ENCODE results near the gene KLHL35.
A peak's percentile ranks its signal among the peaks of the same experiment; 100 is the strongest.
"Not testable (repeated sequence)": the region's sequence is repeated elsewhere in the genome, so short reads cannot be mapped to it uniquely, and the experiment has no call there.

KLHL35 gene

GRCh38 chr11:75380716-75381420, 52.1 kb downstream of the KLHL35 start:
- peak; percentile 61 for DNase-seq (ENCODE audit: low read depth)
- TF ChIP-seq MYC (IDR thresholded peaks at IDR 0.05; ENCODE audit: low read depth, low read length) (0 out of 2 replicates have a peak, but pooled peaks have one; percentile 14), MAX (IDR thresholded peaks at IDR 0.05; ENCODE audit: low read depth, low read length) (0 out of 2 replicates have a peak, but pooled peaks have one; percentile 14), POLR2A (IDR thresholded peaks at IDR 0.05; ENCODE audit: extremely low read depth, insufficient read length) (no peak)

GRCh38 chr11:75380245-75380644, 52.8 kb downstream of the KLHL35 start:
- H3K4me3 ChIP-seq (ENCODE audit: low read depth, low read length), result no peak overlapping the region
- DNase-seq (ENCODE audit: low read depth), result no peak
- TF ChIP-seq MAX (IDR thresholded peaks at IDR 0.05; ENCODE audit: low read depth, low read length) (no peak), MYC (IDR thresholded peaks at IDR 0.05; ENCODE audit: low read depth, low read length) (no peak)

More at GRCh38 chr11:75380716-75381420, 52.1 kb downstream of the KLHL35 start:
- no peak overlapping the region for H3K4me3 ChIP-seq (ENCODE audit: low read depth, low read length)

- not testable (repeated sequence) for DNase-seq (ENCODE audit: low read depth); H3K4me3 ChIP-seq (ENCODE audit: low read depth, low read length)
Observed at GRCh38 chr11:75378776-75379175, 54.2 kb downstream of the KLHL35 start.

GRCh38 chr11:75376175-75376574, 56.8 kb downstream of the KLHL35 start:
- peak; percentile 60 for DNase-seq (ENCODE audit: low read depth)
- H3K4me3 ChIP-seq (ENCODE audit: low read depth, low read length), result no peak overlapping the region
- TF ChIP-seq CTCF (IDR thresholded peaks at IDR 0.05; ENCODE audit: low read depth, low read length) (peak; percentile 32), MYC (IDR thresholded peaks at IDR 0.05; ENCODE audit: low read depth, low read length) (no peak)

- no peak for DNase-seq (ENCODE audit: low read depth)
- no peak overlapping the region for H3K4me3 ChIP-seq (ENCODE audit: low read depth, low read length)
- no peak for TF ChIP-seq CTCF (IDR thresholded peaks at IDR 0.05; ENCODE audit: low read depth, low read length)
Observed at GRCh38 chr11:75375626-75376025, 57.4 kb downstream of the KLHL35 start.

- no peak for TF ChIP-seq POLR2A (IDR thresholded peaks at IDR 0.05; ENCODE audit: extremely low read depth, insufficient read length)
- TF ChIP-seq MAX (IDR thresholded peaks at IDR 0.05; ENCODE audit: low read depth, low read length), result no peak
- TF ChIP-seq CTCF (IDR thresholded peaks at IDR 0.05; ENCODE audit: low read depth, low read length), result no peak
- TF ChIP-seq MYC (IDR thresholded peaks at IDR 0.05; ENCODE audit: low read depth, low read length), result no peak
- no peak for DNase-seq (ENCODE audit: low read depth)
- no peak overlapping the region for H3K4me3 ChIP-seq (ENCODE audit: low read depth, low read length)
Observed at GRCh38 chr11:75374646-75375045, 58.4 kb downstream of the KLHL35 start.

- no peak for DNase-seq (ENCODE audit: low read depth)
- no peak overlapping the region for H3K4me3 ChIP-seq (ENCODE audit: low read depth, low read length)
Observed at GRCh38 chr11:75373201-75373600, 59.8 kb downstream of the KLHL35 start.

More at GRCh38 chr11:75373201-75373600, 59.8 kb downstream of the KLHL35 start:
- TF ChIP-seq POLR2A (IDR thresholded peaks at IDR 0.05; ENCODE audit: extremely low read depth, insufficient read length) (no peak), MAX (IDR thresholded peaks at IDR 0.05; ENCODE audit: low read depth, low read length) (no peak), MYC (IDR thresholded peaks at IDR 0.05; ENCODE audit: low read depth, low read length) (no peak), CTCF (IDR thresholded peaks at IDR 0.05; ENCODE audit: low read depth, low read length) (no peak)
